OCI-M1 (cell line): ENCODE data around the gene TIGAR.

Experiments used
- DNase-seq: peaks from one replicate; lab custom pipeline; 2025; lab: John Stamatoyannopoulos, UW

The TIGAR gene

DNA sequence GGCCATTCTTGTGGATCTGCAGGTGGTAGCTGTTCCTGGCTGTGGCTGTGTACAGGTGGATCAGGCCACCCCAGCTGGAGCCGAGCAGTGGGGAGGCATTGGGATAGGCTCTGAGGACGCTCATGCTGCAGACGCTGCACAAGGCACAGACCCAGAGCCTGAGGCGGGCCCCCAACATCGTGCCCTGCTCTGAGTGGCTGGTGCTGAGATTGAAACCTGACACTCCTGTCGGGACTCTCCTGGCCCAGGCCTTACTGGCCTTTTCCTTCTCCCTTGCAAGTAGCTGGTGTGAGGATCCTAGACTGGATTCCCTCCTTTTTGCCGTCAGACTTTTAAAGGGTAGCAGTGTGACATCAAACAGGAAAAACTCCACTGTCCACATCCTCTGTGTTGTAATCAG is 58.4 kb downstream of the TIGAR start, which contains the start of gene FGF23:
FGF23 (minus strand) TSS at position 308 of the 400 bp plus-strand sequence; CDS start at position 178, 130 bp downstream.
- no peak for DNase-seq

DNA sequence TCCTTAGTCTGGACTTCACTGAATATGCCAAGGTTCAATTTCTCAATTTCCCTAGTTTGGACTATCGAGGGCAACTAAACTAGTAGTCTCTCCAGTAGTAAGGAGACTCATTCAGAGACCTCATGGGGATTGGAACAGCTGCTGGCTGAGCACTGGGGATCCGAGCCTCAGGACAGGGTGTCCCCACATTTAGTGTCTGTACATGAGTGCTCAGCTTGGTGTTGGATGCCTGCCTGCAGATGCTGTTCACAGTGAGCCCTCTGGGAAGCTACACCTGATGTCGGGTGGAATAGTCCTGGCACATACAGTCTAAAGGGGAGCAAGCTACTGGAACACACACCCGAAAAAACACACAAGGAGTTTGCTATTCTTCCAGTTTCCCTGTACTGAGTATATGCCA is 59.3 kb downstream of the TIGAR start:
- no peak for DNase-seq

DNA sequence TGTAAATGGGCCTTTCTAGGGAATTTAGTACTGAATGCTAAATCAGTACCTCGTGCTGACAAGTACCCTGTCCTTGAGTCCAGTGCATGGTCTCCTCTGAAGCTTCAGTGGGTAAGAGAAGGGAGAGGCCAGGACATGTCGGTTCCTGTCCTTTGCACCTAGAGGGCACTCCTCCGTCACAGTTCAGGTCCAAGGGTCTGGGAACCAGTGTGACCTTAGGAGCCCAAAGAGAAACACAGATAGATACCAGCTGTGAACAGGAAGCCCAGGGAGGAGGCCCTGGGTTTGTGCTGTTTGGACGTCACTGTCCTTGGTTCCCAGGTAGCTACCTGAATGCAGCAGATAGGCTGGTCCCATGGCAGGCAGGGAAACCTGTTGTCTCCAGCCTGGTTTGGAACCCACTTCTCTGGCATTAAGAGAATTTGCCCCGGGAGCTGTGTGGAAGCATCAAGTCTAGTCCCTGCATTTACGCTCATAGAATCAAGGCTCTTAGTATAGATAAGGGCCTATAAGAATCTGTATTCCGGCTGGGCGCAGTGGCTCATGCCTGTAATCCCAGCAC is 62.4 kb downstream of the TIGAR start:
- peak; percentile 76 for DNase-seq

DNA sequence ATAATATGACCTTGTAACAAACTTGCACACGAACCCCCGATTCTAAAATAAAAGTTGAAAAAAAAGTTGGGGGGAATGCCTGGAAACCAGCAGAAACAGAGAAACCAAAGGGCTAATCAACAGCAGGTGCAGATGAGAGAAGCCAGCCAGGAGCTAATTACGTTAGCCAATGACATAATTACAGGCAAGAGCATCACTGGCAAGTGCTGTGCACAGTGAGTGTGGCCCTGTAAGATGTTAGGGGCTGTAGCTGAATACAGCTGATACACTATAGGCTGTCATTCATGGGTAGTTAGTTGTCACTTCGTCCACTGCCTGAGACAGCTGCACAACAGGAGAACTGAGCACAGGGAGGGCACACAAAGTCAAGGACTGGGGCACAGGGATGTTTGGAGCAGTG is 65.8 kb downstream of the TIGAR start:
- DNase-seq: no peak

DNA sequence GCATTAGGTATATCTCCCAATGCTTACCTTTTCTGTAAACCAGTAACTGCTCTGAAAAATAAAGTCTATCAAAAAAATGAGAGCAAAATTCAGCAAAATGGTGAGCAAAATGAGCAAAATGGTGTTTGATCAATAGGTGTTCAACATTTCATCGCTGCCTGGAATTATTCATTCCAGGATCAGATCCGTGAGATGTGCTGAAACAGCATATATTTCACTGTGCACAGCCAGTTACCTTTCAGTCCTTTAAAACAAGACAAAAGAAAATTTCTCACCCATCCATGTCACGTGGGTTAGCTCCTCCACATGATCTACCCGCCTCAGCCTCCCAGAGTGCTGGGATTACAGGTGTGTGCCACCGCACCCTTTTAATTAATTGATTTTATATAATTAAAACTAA is 66.6 kb downstream of the TIGAR start:
- DNase-seq: no peak

DNA sequence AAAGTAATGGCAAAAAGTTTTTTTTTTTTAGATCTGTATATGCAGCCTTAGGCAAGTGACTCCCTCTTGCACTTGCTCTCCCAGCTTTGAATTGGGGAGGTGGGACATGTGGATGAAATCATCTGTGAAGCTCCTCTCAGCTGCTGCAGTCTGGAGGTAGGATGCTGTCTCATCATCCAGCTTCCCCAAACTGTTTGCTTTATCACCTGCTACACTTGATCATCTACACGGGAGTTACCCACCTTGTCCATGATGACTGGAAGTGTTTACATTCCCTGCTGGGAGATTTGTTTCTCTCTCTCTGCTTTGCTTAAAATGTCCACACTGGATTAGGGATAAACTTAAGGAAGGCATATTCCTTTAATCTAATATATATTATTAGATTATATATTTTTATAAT is 67.0 kb downstream of the TIGAR start:
- no peak for DNase-seq

DNA sequence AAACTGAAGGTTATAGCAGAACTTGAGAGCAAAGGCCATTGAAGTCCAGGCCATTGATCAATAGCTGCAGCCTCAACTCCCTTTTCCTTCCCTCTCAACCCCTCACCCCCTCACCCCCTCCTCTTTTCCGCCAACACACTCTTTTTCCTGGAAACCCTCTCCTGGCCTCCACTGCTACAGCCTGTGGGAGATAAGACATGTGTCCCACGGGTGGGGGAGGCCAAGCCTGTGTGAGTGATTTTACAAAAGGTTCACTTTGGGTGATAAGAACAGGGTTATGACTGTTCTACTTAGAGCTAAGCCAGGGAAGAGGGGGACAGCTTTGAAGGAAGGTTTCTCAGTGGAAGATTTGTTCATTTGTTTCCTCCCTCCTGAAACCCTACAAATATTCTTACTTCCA is 67.6 kb downstream of the TIGAR start:
- DNase-seq: peak; percentile 86

DNA sequence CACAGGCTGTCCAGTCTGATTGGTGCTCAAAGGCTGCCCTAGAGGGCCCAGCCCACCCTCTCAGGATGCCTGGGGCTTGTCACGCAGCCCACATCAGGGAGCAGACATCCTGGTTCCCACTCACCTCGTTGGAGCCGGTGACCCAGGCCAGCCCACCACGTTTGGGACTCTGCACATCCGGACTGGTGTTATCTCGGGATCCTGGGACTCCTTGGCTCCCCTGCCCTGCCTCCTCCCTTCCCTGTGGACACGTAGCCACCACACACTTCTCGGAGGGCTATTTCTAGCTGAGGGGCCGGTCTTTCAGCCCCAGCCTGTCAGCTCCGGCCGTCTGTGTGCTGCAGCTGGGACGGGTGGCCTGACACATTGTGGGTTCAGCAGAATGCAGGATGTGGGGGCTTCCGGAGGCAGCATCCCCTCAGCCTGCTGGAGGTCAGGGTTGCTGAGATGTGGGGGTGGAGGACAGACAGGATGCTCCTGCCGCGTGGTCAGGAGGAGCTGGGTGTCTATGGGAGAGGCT is 71.3 kb downstream of the TIGAR start:
- no peak for DNase-seq

DNA sequence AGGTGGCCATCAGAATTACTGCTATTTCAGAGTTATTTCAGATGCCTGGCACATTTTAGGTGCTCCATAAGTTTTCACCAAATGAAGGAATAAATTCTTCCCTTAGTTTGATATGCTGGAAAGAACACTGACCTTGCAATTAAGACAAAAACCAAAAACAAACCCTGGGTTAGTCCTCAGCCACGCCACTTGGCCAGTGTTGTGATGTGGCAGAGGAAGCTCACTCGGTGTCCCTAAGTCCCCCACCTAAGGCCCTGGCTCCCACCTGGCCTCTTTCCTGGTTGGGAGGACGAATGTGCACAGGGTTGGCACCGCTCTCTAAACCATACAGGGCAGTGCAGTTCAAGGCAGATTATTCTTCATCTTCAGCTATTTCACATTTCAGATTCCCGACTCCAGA is 72.2 kb downstream of the TIGAR start:
- no peak for DNase-seq

DNA sequence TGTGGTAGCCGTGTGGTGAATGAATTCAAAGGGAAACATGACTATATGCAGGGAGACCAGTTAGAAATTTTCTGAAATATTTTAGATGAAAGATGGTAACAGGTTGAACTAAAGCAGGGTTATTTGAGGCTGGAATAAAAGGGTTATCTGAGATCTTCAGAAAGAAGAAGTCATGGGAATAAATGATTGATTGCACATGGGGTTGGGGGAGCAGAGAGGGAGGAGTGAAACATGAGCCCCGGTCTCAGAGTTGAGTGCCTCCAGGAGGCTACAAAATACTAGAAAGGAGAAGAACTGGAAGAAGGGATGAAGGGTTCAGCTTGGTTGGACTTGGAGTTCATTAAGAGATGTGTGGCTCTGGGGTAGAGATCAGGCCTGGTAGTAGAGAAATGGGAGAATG is 74.8 kb downstream of the TIGAR start:
- no peak for DNase-seq

DNA sequence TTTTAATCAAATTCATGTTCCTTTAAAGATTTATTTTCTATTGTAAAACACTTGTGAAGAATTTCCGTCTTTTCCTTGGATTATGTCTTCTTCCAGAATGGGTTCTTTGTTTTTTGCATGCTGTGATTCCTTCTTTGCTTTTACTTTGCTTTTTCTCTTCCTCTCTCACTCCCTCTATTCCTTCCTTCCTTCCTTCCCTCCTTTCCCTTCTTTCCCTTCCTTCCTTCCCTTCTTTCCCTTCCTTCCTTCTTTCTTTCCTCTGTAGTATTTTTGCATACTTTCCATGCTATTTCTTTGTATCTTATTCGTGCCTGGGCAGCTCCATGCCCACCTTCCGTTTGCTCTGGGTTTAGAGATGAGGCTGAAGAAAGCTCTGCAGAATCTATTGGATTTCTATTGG is 80.1 kb downstream of the TIGAR start:
- no peak for DNase-seq

DNA sequence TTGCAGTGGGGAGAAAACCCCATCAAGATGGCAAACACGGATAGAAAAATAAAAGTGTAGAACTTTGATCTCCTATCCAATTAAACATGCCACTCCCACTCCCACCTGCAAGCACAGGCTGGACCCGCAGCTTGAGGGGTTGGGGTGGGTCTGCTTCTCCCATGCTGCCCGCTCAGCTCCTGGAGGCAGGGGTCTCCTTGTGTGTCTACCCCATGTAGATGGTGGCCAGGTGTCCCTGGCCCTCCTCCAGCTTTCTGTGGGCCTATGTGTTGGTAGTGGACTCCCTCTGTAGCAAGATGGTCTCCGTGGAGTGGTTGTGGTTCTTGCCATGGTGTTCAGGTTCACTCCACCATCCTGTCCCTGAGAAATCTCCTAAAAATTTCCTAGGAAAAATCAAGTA is 82.0 kb downstream of the TIGAR start:
- DNase-seq: no peak
